A172 (cell line): ENCODE measurements around the gene GJB5. TPM values are rescaled to one million over a fixed set of nuclear protein-coding genes. Genes with fewer than 3 reads are reported as not detected.
"Not testable (repeated sequence)": the region's sequence is repeated elsewhere in the genome, so short reads cannot be mapped to it uniquely, and the experiment has no call there.

ENCODE experiments used
- DNase-seq: peaks from one replicate; pipeline ENCODE4 v3.0.0-alpha.2; 2015; ENCODE audit warnings: low spot score
- total RNA-seq: library from RNA; depleted of rRNA; stranded (reverse); fragments of >200 nt; shearing (Covaris generic); gene quantifications from 2 replicates; pipeline ENCODE4 v1.2.3, GENCODE V29; 2014

Gene GJB5
- total RNA-seq, 1 experiment from 2014 or later: not detected

DNA sequence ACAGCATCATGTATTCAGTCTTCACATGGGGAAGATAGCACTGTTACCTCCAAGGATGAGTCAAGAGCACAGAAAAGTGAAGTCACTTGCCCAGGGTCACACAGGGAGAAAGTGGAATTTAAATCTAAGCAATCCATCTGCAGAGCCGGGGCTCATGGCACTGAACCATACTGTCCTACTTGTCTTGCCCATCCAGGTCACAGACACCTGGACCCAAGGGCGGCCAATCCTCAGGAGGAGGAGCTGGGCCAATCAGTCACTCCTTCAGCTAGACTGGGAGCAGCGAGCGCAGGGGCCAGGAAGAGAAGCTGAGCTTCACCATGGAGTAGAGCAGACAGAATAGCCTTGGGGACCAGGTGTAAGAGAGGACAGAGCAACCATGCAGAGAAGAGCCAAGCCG is 9.2 kb upstream of the GJB5 start:
- no peak for DNase-seq

- no peak for DNase-seq
These were observed 8.7 kb upstream of the GJB5 start for GRCh38 chr1:34746101-34746500.

- no peak for DNase-seq
These were observed 7.8 kb upstream of the GJB5 start for GRCh38 chr1:34746785-34747637.

DNA sequence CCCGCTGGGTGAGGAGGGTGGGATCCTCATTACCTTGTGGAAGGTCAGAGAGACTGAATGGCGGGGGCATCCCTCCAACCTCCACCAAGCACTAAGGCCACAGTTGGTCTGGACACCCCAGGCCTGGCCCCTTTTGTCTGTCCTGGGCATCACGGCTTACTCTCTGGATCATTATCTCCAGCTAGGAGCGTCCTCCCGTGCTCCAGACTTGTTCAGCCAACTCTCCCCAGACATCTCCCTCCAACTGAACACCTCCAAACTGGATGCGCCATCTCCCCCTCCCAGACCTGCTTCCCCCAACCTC is 7.3 kb upstream of the GJB5 start:
- no peak for DNase-seq

GRCh38 chr1:34749992-34750391 is 4.9 kb upstream of the GJB5 start:
- DNase-seq: no peak

GRCh38 chr1:34750610-34751009 is 4.2 kb upstream of the GJB5 start:
- no peak for DNase-seq

DNA sequence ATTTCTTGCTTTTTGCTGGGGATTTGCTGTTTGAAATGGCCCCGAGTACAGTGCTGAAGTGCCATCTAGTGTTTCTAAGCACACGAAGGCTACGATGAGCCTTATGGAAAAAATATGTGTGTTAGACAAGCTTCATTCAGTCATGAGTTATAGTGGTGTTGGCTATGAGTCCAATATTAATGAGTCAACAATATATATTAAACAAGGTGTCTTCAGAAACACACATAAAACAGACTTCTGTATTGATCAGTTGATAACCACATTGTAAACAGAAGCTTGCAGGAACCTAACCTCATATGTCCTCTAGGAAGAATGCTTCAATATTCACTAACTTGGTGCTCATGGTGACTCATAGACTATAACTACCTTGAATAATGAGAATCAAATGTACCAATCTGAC is 1.7 kb upstream of the GJB5 start:
- DNase-seq: no peak

DNA sequence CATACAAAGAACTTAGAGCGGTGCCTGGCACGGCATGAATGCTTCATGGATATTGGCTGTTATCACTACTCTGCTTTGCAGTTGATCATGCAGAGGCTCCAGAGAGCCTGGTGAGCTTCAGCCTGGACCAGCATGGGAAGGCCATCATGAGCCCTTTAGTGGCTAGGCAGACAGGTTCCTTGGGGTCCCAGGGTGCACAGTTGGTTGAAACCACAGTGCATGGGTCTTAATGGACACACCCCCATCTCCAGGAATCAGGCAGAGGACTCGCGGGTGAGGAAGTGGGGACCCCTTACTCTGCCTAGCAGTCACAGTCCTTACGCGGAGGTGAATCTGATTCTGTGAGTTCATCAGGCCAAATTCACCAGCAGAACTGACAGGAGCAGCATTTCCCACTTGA is 1.1 kb downstream of the GJB5 start:
- no peak for DNase-seq

GRCh38 chr1:34757386-34757785 is 2.5 kb downstream of the GJB5 start:
- DNase-seq: no peak

GRCh38 chr1:34758751-34759150 is 3.9 kb downstream of the GJB5 start:
- DNase-seq: no peak

GRCh38 chr1:34759503-34760357 is 4.9 kb downstream of the GJB5 start, which contains the start of gene GJB4:
Gene GJB4 (plus strand): TSS chr1:34759740. CDS start chr1:34761255, 1,515 bp downstream.
- DNase-seq: no peak

- DNase-seq: no peak
These were observed 6.4 kb downstream of the GJB5 start for GRCh38 chr1:34761176-34761761.

GRCh38 chr1:34761776-34762307 is 7.0 kb downstream of the GJB5 start:
- DNase-seq: no peak

DNA sequence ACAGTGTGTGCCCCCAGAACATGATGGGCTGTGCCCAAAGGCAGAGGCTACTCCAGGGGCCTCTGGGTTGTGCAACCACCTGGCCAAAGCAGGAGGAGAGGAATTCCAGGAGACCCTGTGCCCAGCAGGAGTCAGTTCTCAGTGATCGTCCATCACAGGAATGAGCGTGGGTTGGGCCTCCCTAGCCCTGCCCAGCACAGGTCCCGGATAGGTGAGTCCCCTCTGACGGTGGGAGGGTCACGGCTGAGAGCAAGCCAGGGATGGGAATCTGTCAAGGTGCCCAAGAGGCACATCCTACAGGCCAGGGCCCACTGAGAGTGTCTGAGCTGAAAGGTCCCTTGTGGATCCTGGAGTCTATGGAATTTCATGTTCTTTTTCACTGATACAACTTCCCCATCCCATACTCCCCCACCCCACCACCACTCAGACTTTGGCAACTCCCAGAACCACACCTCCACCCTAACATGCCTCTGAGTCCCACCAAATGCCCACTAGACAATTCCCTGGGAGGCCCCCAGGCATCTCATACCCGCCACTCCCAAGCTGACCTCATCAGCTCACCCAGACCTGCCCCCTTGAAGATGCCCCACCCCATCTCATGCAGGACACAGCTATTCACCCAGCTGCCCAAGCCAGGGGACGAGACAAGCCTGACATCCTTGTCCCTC is 7.8 kb downstream of the GJB5 start:
- DNase-seq: peak; percentile 19

DNA sequence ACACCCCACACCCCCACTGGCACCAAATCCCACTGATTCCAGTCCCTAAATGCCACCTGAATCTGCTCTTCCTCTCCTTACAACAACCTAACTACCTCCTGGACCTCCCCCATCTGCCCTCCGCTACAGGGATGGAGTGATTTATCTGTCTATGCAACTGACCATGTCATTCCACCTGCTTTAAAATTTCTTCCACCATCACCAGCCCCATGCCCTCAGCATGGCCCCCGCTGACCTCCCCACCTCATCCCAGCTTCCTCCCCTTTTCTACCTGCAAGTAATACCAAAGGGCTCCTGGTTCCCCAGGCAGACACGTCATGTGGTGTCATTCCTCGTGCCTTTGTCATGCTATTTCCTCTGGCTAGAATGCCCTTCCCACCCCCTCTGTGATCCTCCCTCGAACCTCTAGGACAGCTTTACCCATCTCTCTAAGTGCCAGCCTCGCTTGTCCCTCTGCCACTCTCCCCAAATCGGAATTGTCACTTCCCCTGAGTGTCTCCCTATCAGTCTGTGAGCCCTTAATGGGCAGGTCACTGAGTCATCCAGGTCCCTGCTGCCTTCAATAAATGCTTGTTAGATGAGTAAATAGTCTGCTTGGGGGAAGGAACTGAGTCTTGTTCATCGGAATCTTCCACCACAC is 8.4 kb downstream of the GJB5 start:
- peak; percentile 73 for DNase-seq

DNA sequence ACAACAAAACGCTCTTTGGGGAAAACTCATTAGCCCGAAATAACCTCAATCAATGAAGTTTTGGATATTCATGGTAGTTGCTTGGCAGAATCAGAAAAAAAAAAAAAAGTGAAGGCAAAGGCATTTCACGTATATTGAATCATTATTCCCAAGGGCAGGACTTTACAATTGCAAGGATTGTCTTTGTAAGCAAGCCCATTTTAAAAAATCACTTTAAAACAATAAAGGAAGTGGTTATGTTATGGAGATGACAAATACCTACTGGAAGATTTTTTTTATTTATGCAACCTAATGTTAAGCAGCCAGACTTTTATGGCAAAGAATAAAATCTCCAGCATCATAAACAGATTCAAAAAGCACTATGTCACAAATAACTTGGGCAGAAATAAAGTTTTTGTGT is 14.0 kb downstream of the GJB5 start:
- DNase-seq: no peak

GRCh38 chr1:34770891-34771504 is 16.2 kb downstream of the GJB5 start:
- no peak for DNase-seq

DNA sequence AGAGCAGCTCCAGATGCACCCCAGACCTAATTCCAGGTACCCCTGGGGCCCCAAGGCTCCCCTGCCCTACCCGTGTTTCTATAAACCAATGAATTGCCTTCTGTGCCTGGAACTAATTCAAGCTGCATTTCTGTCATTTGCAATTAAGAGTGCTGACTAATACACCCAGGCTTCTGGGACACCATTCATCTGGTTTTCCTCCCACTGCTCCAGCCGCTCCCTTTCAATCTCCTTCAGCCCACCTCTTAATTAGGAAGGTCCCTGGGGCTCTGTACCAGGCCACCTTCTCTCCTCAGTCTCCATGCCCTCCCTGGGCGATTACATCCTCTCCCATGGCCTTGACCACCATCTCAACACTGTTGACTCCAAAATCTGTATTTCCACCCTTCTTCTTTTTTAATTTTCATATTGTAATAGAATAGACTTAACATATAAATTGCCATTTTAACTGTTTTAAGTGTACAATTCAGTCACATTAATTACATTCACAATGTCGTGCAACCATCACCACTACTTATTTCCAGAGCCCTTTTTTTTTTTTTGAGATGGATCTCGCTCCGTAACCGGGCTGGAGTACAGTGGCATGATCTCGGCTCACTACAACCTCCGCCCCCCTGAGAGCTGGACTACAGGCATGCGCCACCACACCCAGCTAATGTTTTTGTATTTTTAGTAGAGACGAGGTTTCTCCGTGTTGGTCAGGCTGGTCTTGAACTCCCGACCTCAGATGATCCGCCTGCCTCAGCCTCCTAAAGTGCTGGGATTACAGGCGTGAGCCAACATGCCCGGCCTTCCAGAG is 16.9 kb downstream of the GJB5 start:
- DNase-seq: no peak

DNA sequence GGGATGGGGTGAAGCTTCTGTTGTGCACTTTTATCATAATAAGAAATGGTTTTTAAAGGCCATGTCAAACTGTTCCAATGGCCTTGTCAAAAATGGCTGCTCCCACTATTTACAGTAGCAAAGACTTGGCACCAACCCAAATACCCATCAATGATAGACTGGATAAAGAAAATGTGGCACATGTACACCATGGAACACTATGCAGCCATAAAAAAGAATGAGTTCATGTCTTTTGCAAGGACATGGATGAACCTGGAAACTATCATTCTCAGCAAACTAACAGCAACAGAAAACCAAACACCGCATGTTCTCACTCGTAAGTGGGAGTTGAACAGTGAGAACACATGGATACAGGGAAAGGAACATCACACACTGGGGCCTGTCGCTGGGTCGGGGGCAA is 18.3 kb downstream of the GJB5 start:
- DNase-seq: not testable (repeated sequence)

DNA sequence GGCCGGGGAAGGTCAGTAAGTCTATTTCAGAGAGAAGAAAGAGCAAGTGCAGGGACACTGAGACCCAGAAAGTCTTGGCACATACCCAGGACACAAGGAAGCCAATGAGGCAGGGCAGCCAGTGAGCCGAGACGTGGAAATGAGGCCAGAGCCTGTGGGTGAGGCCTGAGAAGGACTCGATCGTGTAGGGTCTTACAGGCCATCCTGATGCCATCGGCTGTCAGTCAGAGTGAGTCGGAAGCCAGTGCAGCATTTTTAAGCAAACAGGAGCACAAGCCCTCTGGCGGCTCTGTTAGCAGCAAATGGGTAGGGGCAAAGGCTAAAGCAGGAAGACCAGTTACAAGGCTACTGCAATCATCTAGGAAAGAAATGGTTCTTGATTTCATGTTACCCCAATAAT is 20.1 kb downstream of the GJB5 start:
- DNase-seq: no peak
